ENCODE measurements around the gene DCAF8L1.

DNA sequence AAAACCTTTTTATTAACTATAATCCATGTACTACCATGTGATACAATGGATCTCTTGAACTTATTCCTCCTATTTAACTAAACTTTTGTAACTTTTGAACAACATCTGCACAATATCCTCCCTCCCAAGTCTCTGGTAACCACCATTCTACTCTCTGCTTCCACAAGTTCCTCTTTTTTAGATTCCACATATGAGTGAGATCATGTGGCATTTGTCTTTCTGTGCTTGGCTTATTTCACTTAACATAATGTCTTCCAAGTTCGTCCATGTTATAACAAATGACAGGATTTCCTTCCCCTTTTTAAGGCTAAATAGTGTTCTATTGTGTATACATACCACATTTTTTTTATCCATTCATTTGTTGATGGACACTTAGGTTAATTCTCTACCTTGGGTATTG lies 28.1 kb downstream of the DCAF8L1 start:
- TF ChIP-seq TAF1 (IDR thresholded peaks at IDR 0.05; ENCODE audit: borderline replicate concordance, insufficient read depth, low read length) (no peak), POLR2AphosphoS5 (IDR thresholded peaks at IDR 0.05; ENCODE audit: low read depth, low read length) (no peak), SIN3A (IDR thresholded peaks at IDR 0.05; ENCODE audit: borderline replicate concordance, insufficient read depth, low read length) (no peak), REST (IDR thresholded peaks at IDR 0.05; ENCODE audit: insufficient read depth in 1 of 2, low read depth in 2 of 2, low read length in 2 of 2) (no peak), FOXP2 (optimal IDR thresholded peaks at IDR 0.05; ENCODE audit: borderline replicate concordance, extremely low read depth, extremely low read length, insufficient read depth) (no peak)
